IMR-90 (cell line): ENCODE results near the gene OLIG3. TPM values are rescaled to one million over a fixed set of nuclear protein-coding genes. Genes with fewer than 3 reads are reported as not detected.

Experiments used
- ATAC-seq: fragments of 200-7000 bp; cut with Tn5 transposase; 2 replicates; pipeline ENCODE4 v1.9.1; 2020; ENCODE audit warnings: low read depth, mild to moderate bottlenecking, moderate library complexity
- BruUV-seq: library from RNA; stranded (reverse); fragments of 400-500 nt; replicated peaks from 2 replicates; lab custom pipeline; 2021; lab: Mats Ljungman, UMichigan
- CTCF ChIA-PET: fragments of 300-600 bp; formaldehyde crosslinking; extraction: SDS; loops from one replicate; lab custom pipeline; 2021; ENCODE audit warnings: antibody characterized with exemption; lab: Yijun Ruan, JAX
- POLR2A ChIA-PET: fragments of 300-600 bp; sonication (Branson Sonifier 250); formaldehyde crosslinking; loops from one replicate; lab custom pipeline; 2022; ENCODE audit warnings: antibody characterized with exemption; ENCODE audit not compliant: unreplicated experiment; lab: Charles Lee
- DNase-seq: peaks from one replicate; pipeline ENCODE4 v3.0.0; 2013
- H2AFZ ChIP-seq: replicated peaks from 2 replicates; pipeline ENCODE3; 2013; ENCODE audit warnings: low read length, mild to moderate bottlenecking; ENCODE audit not compliant: poor library complexity
- H2AK5ac ChIP-seq: 2 replicates; pipeline ENCODE4 v1.6.1; 2013; ENCODE audit warnings: low read depth, low read length, inconsistent platforms
- H2AK9ac ChIP-seq: replicated peaks from 2 replicates; pipeline ENCODE3; 2013; ENCODE audit warnings: mild to moderate bottlenecking, low read depth, low read length, moderate library complexity; ENCODE audit not compliant: poor library complexity
- H2BK120ac ChIP-seq: 2 replicates; pipeline ENCODE4 v1.6.1; 2013; ENCODE audit warnings: low read depth, low read length, inconsistent platforms
- H2BK15ac ChIP-seq: 3 replicates; pipeline ENCODE4 v1.6.1; 2013; ENCODE audit warnings: low read depth, low read length, inconsistent platforms
- H2BK20ac ChIP-seq: 2 replicates; pipeline ENCODE4 v1.6.1; 2013; ENCODE audit warnings: low read depth, mild to moderate bottlenecking, inconsistent platforms, low read length, moderate library complexity
- H2BK5ac ChIP-seq: 2 replicates; pipeline ENCODE4 v1.6.1; 2013; ENCODE audit warnings: mild to moderate bottlenecking, low read depth, low read length, inconsistent platforms; ENCODE audit not compliant: poor library complexity, severe bottlenecking
- H3K14ac ChIP-seq: replicated peaks from 2 replicates; pipeline ENCODE4 v1.6.1; 2013; ENCODE audit warnings: low read depth, low read length, inconsistent platforms
- H3K18ac ChIP-seq: 2 replicates; pipeline ENCODE4 v1.6.1; 2013; ENCODE audit warnings: low read depth, low read length, control low read depth
- H3K23ac ChIP-seq: 2 replicates; pipeline ENCODE4 v1.6.1; 2013; ENCODE audit warnings: low read depth, low read length, inconsistent platforms
- H3K27ac ChIP-seq: 2 replicates; pipeline ENCODE4 v1.5.1; 2013; ENCODE audit warnings: mild to moderate bottlenecking, control low read depth, low read length; ENCODE audit not compliant: insufficient read depth
- H3K27me3 ChIP-seq: 2 replicates; pipeline ENCODE4 v1.6.1; 2013; ENCODE audit warnings: low read length; ENCODE audit not compliant: control insufficient read depth, insufficient read depth
- H3K36me3 ChIP-seq: 2 replicates; pipeline ENCODE4 v1.6.1; 2013; ENCODE audit warnings: low read length, mixed read lengths; ENCODE audit not compliant: control insufficient read depth, insufficient read depth
- H3K4ac ChIP-seq: 2 replicates; pipeline ENCODE4 v1.6.1; 2013; ENCODE audit warnings: low read depth, low read length, inconsistent platforms
- H3K4me1 ChIP-seq: 2 replicates; pipeline ENCODE4 v1.6.1; 2013; ENCODE audit warnings: low read length, mixed read lengths; ENCODE audit not compliant: control insufficient read depth, insufficient read depth
- H3K4me2 ChIP-seq: 2 replicates; pipeline ENCODE4 v1.6.1; 2013; ENCODE audit warnings: low read depth, mild to moderate bottlenecking, control low read depth, low read length, moderate library complexity
- H3K4me3 ChIP-seq: 2 replicates; pipeline ENCODE4 v1.5.1; 2013; ENCODE audit warnings: low read depth, mild to moderate bottlenecking, control low read depth, low read length, moderate library complexity; ENCODE audit not compliant: insufficient read depth
- H3K56ac ChIP-seq: 2 replicates; pipeline ENCODE4 v1.6.1; 2013; ENCODE audit warnings: low read length, inconsistent platforms; ENCODE audit not compliant: insufficient read depth; ENCODE audit errors: extremely low read depth
- H3K79me1 ChIP-seq, 2 experiments: 2 replicates each; pipeline ENCODE4 v1.6.1; 2013; ENCODE audit warnings: low read length in 2 of 2, inconsistent platforms in 1 of 2, low read depth in 1 of 2
- H3K9ac ChIP-seq: 2 replicates; pipeline ENCODE4 v1.6.1; 2013; ENCODE audit warnings: low read depth, low read length, control low read depth
- H3K9me1 ChIP-seq: 2 replicates; pipeline ENCODE4 v1.6.1; 2013; ENCODE audit warnings: low read length, inconsistent platforms; ENCODE audit not compliant: insufficient read depth
- H3K9me3 ChIP-seq: 2 replicates; pipeline ENCODE4 v1.6.1; 2013; ENCODE audit warnings: low read length; ENCODE audit not compliant: control insufficient read depth, insufficient read depth
- H4K20me1 ChIP-seq: 2 replicates; pipeline ENCODE4 v1.6.1; 2013; ENCODE audit warnings: low read length, inconsistent platforms; ENCODE audit not compliant: insufficient read depth
- H4K5ac ChIP-seq: 2 replicates; pipeline ENCODE4 v1.6.1; 2013; ENCODE audit warnings: mild to moderate bottlenecking, low read depth, low read length, control low read depth
- H4K8ac ChIP-seq, 2 experiments: 2 replicates each; pipeline ENCODE4 v1.6.1; 2013; ENCODE audit warnings: low read depth in 2 of 2, low read length in 2 of 2, control low read depth in 1 of 2, inconsistent platforms in 1 of 2
- H4K91ac ChIP-seq: 2 replicates; pipeline ENCODE4 v1.6.1; 2013; ENCODE audit warnings: low read depth, low read length, inconsistent platforms; ENCODE audit not compliant: insufficient read depth
- BHLHE40 ChIP-seq: fragments of 150-350 bp; IDR thresholded peaks from 2 replicates; pipeline ENCODE4 v1.6.1; 2016; ENCODE audit warnings: mild to moderate bottlenecking, low read depth, low read length
- CEBPB ChIP-seq: IDR thresholded peaks from 2 replicates; pipeline ENCODE4 v1.6.1; 2012; ENCODE audit warnings: low read depth, low read length, improper control_type of control experiment
- CHD1 ChIP-seq: IDR thresholded peaks from 2 replicates; pipeline ENCODE4 v1.6.1; 2012; ENCODE audit warnings: low read depth, low read length, improper control_type of control experiment
- CTCF ChIP-seq: conservative IDR thresholded peaks from 2 replicates; pipeline ENCODE4 v1.5.1; 2012; ENCODE audit warnings: mild to moderate bottlenecking, low read depth, low read length, improper control_type of control experiment
- FOS ChIP-seq: fragments of 150-350 bp; IDR thresholded peaks from 2 replicates; pipeline ENCODE4 v1.6.1; 2016; ENCODE audit warnings: low read depth, low read length
- MAFK ChIP-seq: IDR thresholded peaks from 2 replicates; pipeline ENCODE4 v1.6.1; 2012; ENCODE audit warnings: low read depth, low read length, improper control_type of control experiment
- MAZ ChIP-seq: IDR thresholded peaks from 2 replicates; pipeline ENCODE4 v1.6.1; 2012; ENCODE audit warnings: low read depth, mild to moderate bottlenecking, low read length, improper control_type of control experiment, moderate library complexity, borderline replicate concordance
- MXI1 ChIP-seq: IDR thresholded peaks from 2 replicates; pipeline ENCODE4 v1.6.1; 2012; ENCODE audit warnings: low read depth, mild to moderate bottlenecking, low read length, moderate library complexity, borderline replicate concordance
- NFE2L2 ChIP-seq: fragments of 150-350 bp; IDR thresholded peaks from 2 replicates; pipeline ENCODE4 v1.6.1; 2016; ENCODE audit warnings: low read depth, mild to moderate bottlenecking, low read length
- POLR2A ChIP-seq: IDR thresholded peaks from 2 replicates; pipeline ENCODE4 v1.6.1; 2012; ENCODE audit warnings: mild to moderate bottlenecking, low read depth, low read length
- RAD21 ChIP-seq: IDR thresholded peaks from 2 replicates; pipeline ENCODE4 v1.6.1; 2012; ENCODE audit warnings: low read length, improper control_type of control experiment
- RCOR1 ChIP-seq: IDR thresholded peaks from 2 replicates; pipeline ENCODE4 v1.6.1; 2012; ENCODE audit warnings: mild to moderate bottlenecking, low read length, improper control_type of control experiment; ENCODE audit not compliant: insufficient replicate concordance
- RFX5 ChIP-seq: IDR thresholded peaks from 2 replicates; pipeline ENCODE4 v1.8.0; 2012; ENCODE audit warnings: low read depth, mild to moderate bottlenecking, low read length, moderate library complexity
- SMC3 ChIP-seq: fragments of 150-350 bp; IDR thresholded peaks from 2 replicates; pipeline ENCODE4 v1.6.1; 2016; ENCODE audit warnings: low read depth, mild to moderate bottlenecking, antibody characterized with exemption, low read length, moderate library complexity
- WGBS, 2 experiments: methylation state at CpG; one replicate each; pipeline versions ENCODE4 v1.1.5 to v1.1.7; 2013; ENCODE audit warnings: missing lambda C conversion rate in 2 of 2; ENCODE audit not compliant: insufficient read length in 1 of 2; ENCODE audit errors: extremely low coverage in 2 of 2; 5-methylcytosine and 5-hydroxymethylcytosine counted together
- dilution Hi-C: fragments of 300-500 bp; cut with HindIII; formaldehyde crosslinking; loops from one replicate; pipeline ENCODE4 v1.14.3; 2018; ENCODE audit warnings: low sequenced_read_pairs; ENCODE audit not compliant: unreplicated experiment
- in situ Hi-C: fragments of 300-500 bp; cut with MboI; formaldehyde crosslinking; loops from 3 replicates; pipeline ENCODE4 v1.14.3; 2019; ENCODE audit warnings: low sequenced_read_pairs, inconsistent platforms, mixed read lengths
- intact Hi-C: fragments of 100-400 bp; cut with micrococcal nuclease; formaldehyde crosslinking; loops from 2 replicates; pipeline ENCODE4 v1.10.0; 2022
- polyA plus RNA-seq, 3 experiments: library from polyadenylated mRNA; depleted of rRNA; stranded (reverse); fragments of >200 nt; gene quantifications; 2 replicates each; pipeline ENCODE4 v1.2.3, GENCODE V29; 2012; ENCODE audit warnings: low replicate concordance in 1 of 3
- total RNA-seq: library from RNA; depleted of rRNA; stranded (reverse); fragments of >200 nt; gene quantifications from 2 replicates; pipeline ENCODE4 v1.2.3, GENCODE V29; 2012
- TF ChIP-seq, protein P1 (sequence below): fragments of 150-350 bp; IDR thresholded peaks from 2 replicates; pipeline ENCODE4 v1.6.1; 2017; ENCODE audit warnings: mild to moderate bottlenecking, antibody characterized with exemption, low read length, low read depth
- TF ChIP-seq, protein P2 (sequence below): fragments of 150-350 bp; IDR thresholded peaks from 2 replicates; pipeline ENCODE4 v1.6.1; 2016; ENCODE audit warnings: low read depth, mild to moderate bottlenecking, low read length, moderate library complexity, borderline replicate concordance

Gene OLIG3
- total and polyA plus RNA-seq, 2 of the 4 experiments (the other 2 are of a cell fraction): not detected

- dilution Hi-C loops (no loop called here), intact Hi-C loops (no loop called here), in situ Hi-C loops (no loop called here)
- Histone ChIP-seq H3K56ac (no peak overlapping the region), H3K27me3 (peaks cover 18% of the 10 kb centered on the region), H2AK5ac (no peak overlapping the region), H3K18ac (no peak overlapping the region), H2BK120ac (no peak overlapping the region), H3K36me3 (no peaks in the 10 kb centered on the region), H3K14ac (no peak overlapping the region), H2AFZ (no peak overlapping the region), H3K4me1 (no peaks in the 10 kb centered on the region), H4K91ac (no peak overlapping the region), H4K20me1 (no peaks in the 10 kb centered on the region), H3K9me3 (no peaks in the 10 kb centered on the region), H3K9ac (no peak overlapping the region), H4K8ac (no peak overlapping the region), H3K4ac (no peak overlapping the region), H3K9me1 (no peaks in the 10 kb centered on the region), H2BK20ac (no peak overlapping the region), H2AK9ac (no peak overlapping the region), H3K79me1 (no peaks in the 10 kb centered on the region), H3K23ac (no peak overlapping the region), H3K4me2 (no peak overlapping the region), H3K27ac (no peak overlapping the region), H2BK5ac (no peak overlapping the region), H4K5ac (no peak overlapping the region), H3K4me3 (no peak overlapping the region), H2BK15ac (no peak overlapping the region)
- no peak for ATAC-seq
- DNase-seq: no peak
- TF ChIP-seq CHD1 (no peak), MAFK (no peak), MAZ (no peak), POLR2A (no peak), CTCF (no peak), SMC3 (no peak), MXI1 (no peak), BHLHE40 (no peak), RFX5 (no peak), FOS (no peak), RCOR1 (no peak), RAD21 (no peak), NFE2L2 (no peak), CEBPB (no peak)
- TF ChIP-seq, protein P1, sequence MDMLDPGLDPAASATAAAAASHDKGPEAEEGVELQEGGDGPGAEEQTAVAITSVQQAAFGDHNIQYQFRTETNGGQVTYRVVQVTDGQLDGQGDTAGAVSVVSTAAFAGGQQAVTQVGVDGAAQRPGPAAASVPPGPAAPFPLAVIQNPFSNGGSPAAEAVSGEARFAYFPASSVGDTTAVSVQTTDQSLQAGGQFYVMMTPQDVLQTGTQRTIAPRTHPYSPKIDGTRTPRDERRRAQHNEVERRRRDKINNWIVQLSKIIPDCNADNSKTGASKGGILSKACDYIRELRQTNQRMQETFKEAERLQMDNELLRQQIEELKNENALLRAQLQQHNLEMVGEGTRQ: no peak
- TF ChIP-seq, protein P2, sequence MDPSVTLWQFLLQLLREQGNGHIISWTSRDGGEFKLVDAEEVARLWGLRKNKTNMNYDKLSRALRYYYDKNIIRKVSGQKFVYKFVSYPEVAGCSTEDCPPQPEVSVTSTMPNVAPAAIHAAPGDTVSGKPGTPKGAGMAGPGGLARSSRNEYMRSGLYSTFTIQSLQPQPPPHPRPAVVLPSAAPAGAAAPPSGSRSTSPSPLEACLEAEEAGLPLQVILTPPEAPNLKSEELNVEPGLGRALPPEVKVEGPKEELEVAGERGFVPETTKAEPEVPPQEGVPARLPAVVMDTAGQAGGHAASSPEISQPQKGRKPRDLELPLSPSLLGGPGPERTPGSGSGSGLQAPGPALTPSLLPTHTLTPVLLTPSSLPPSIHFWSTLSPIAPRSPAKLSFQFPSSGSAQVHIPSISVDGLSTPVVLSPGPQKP: no peak
- no TSS peak for BruUV-seq
- 50% methylated on average over 1 of the region's 3 CpGs; no CpG with 5 or more reads in 1 of the 2 experiments for WGBS, 2 experiments
- POLR2A ChIA-PET: no interaction called here
- CTCF ChIA-PET: interaction anchor here (1.4 kb wide), 1 partner anchor 11 kb away, joined by 3 read pairs; no protein-coding TSS in a partner anchor
Measured at GRCh38 chr6:137480431-137480830, 13.8 kb downstream of the OLIG3 start.
